Loucy (cell line): ENCODE data around the gene BTRC.

Source experiments
- H2AFZ ChIP-seq: fragments of 200-600 bp; sonication (generic); 2 replicates; pipeline ENCODE4 v1.6.0; 2016; ENCODE audit warnings: antibody characterized with exemption, mild to moderate bottlenecking, low read length, moderate library complexity
- H3F3A ChIP-seq: fragments of 200-600 bp; 2 replicates; pipeline ENCODE4 v1.6.0; 2016; ENCODE audit warnings: antibody characterized with exemption, low read depth, mild to moderate bottlenecking
- H3K27me3 ChIP-seq: fragments of 200-600 bp; sonication (generic); 2 replicates; pipeline ENCODE4 v1.6.1; 2014; ENCODE audit warnings: low read length, mild to moderate bottlenecking; ENCODE audit not compliant: insufficient read depth, poor library complexity, severe bottlenecking
- H3K36me3 ChIP-seq: fragments of 200-600 bp; sonication (generic); 2 replicates; pipeline ENCODE4 v1.6.1; 2016; ENCODE audit warnings: low read length; ENCODE audit not compliant: insufficient read depth
- H3K4me1 ChIP-seq: fragments of 200-600 bp; sonication (generic); 2 replicates; pipeline ENCODE4 v1.5.1; 2014; ENCODE audit warnings: low read length, mild to moderate bottlenecking; ENCODE audit not compliant: insufficient read depth, poor library complexity, severe bottlenecking
- H3K4me2 ChIP-seq: fragments of 200-600 bp; sonication (generic); 2 replicates; pipeline ENCODE4 v1.6.0; 2014; ENCODE audit warnings: antibody characterized with exemption, low read length, low read depth, mild to moderate bottlenecking; ENCODE audit not compliant: poor library complexity, severe bottlenecking
- H3K4me3 ChIP-seq: fragments of 200-600 bp; sonication (generic); 2 replicates; pipeline ENCODE4 v1.5.1; 2014; ENCODE audit warnings: low read length, mild to moderate bottlenecking, mixed read lengths; ENCODE audit not compliant: poor library complexity, severe bottlenecking
- H3K79me2 ChIP-seq: fragments of 200-600 bp; sonication (generic); 2 replicates; pipeline ENCODE4 v1.6.1; 2014; ENCODE audit warnings: low read length; ENCODE audit not compliant: insufficient read depth
- H3K9ac ChIP-seq: fragments of 200-600 bp; sonication (generic); 2 replicates; pipeline ENCODE4 v1.6.0; 2014; ENCODE audit warnings: mild to moderate bottlenecking, low read depth, low read length, moderate library complexity; ENCODE audit not compliant: poor library complexity, severe bottlenecking
- H3K9me2 ChIP-seq: fragments of 200-600 bp; sonication (generic); replicated peaks from 2 replicates; pipeline ENCODE4 v1.6.1; 2016; ENCODE audit warnings: low read depth, low read length, mixed read lengths
- H3K9me3 ChIP-seq: fragments of 200-600 bp; sonication (generic); 2 replicates; pipeline ENCODE4 v1.6.1; 2014; ENCODE audit warnings: mild to moderate bottlenecking, antibody characterized with exemption, low read length, low read depth; ENCODE audit not compliant: insufficient read depth
- H4K20me1 ChIP-seq: fragments of 200-600 bp; sonication (generic); 2 replicates; pipeline ENCODE4 v1.6.0; 2014; ENCODE audit warnings: antibody characterized with exemption, low read length, mild to moderate bottlenecking; ENCODE audit not compliant: insufficient read depth, poor library complexity, severe bottlenecking
- EZH2phosphoT487 ChIP-seq: fragments of 200-600 bp; IDR thresholded peaks from 2 replicates; pipeline ENCODE4 v1.6.1; 2018; ENCODE audit warnings: antibody characterized with exemption, mild to moderate bottlenecking, moderate library complexity, borderline replicate concordance
- TF ChIP-seq, protein P1 (sequence below): fragments of 200-600 bp; sonication (generic); conservative IDR thresholded peaks from 2 replicates; pipeline ENCODE4 v1.5.1; 2014; ENCODE audit warnings: mild to moderate bottlenecking, antibody characterized with exemption, low read length

Gene BTRC

DNA sequence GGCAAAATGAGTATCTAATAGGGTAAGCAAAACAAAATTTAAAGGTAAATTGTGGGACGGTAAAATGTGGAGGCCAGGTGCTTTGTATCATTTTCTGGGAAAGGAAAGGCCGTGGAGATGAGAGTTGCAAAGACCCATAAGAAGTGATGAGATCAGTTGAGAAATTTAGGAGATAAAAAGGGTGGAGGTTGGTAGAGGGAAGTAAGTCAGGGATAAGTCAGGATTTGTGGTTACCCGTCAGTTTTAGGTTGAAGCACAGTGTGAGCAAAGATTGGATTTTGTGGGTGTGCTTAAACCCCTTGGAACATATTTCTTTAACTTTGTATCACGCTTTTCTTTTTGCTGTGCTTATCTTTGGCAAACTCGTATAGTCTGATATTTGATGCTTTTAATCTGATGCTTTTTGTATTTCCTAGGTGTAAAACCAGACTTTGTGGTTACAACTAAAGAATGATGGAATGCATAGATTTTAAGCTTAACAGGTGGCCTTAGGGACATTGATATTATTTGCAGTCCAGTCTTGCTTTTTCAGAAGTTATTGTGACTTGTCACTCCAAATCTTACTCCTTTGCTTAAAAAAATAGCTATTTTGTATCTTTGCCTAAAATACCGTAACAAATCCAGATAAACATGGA, 1.2 kb downstream of the BTRC start:
- H3K9me2 ChIP-seq = no peaks in the 10 kb centered on the region
- H3K4me2 ChIP-seq = peak overlapping the region; percentile 95
- H3K9me3 ChIP-seq = no peaks in the 10 kb centered on the region
- no peaks in the 10 kb centered on the region for H3K36me3 ChIP-seq
- peaks cover 3% of the 10 kb centered on the region for H4K20me1 ChIP-seq
- H3K4me1 ChIP-seq = peaks cover 31% of the 10 kb centered on the region
- H3K4me3 ChIP-seq = peak overlapping the region; percentile 85
- no peak overlapping the region for H2AFZ ChIP-seq
- no peaks in the 10 kb centered on the region for H3K27me3 ChIP-seq
- H3K79me2 ChIP-seq = peaks cover 43% of the 10 kb centered on the region
- H3F3A ChIP-seq = no peaks in the 10 kb centered on the region
- TF ChIP-seq, protein P1, sequence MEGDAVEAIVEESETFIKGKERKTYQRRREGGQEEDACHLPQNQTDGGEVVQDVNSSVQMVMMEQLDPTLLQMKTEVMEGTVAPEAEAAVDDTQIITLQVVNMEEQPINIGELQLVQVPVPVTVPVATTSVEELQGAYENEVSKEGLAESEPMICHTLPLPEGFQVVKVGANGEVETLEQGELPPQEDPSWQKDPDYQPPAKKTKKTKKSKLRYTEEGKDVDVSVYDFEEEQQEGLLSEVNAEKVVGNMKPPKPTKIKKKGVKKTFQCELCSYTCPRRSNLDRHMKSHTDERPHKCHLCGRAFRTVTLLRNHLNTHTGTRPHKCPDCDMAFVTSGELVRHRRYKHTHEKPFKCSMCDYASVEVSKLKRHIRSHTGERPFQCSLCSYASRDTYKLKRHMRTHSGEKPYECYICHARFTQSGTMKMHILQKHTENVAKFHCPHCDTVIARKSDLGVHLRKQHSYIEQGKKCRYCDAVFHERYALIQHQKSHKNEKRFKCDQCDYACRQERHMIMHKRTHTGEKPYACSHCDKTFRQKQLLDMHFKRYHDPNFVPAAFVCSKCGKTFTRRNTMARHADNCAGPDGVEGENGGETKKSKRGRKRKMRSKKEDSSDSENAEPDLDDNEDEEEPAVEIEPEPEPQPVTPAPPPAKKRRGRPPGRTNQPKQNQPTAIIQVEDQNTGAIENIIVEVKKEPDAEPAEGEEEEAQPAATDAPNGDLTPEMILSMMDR = no peak
- TF ChIP-seq EZH2phosphoT487 = no peak
- peak overlapping the region; percentile 78 for H3K9ac ChIP-seq

DNA sequence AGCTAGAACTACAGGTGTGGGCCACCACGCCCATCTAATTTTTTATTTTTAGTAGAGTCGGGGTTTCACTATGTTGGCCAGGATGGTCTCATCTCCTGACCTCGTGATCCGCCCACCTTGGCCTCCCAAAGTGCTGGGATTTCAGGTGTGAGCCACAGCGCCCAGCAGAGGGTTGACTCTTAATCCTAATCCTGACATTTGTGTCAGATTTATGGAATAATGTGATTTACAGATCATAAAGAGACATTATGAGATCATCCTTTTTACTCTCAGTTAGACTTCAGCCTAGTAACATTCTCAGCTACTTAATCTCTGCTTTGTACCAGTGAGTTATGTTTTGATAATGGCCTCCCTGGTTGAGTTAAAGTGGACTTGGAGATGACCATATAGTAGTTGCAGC, 2.2 kb downstream of the BTRC start:
- no peak for TF ChIP-seq EZH2phosphoT487
- TF ChIP-seq, protein P1 = no peak
- no peak overlapping the region for H3K9ac ChIP-seq
- H3K27me3 ChIP-seq = no peaks in the 10 kb centered on the region
- no peaks in the 10 kb centered on the region for H3F3A ChIP-seq
- H2AFZ ChIP-seq = no peak overlapping the region
- H3K4me1 ChIP-seq = peaks cover 31% of the 10 kb centered on the region
- H3K9me3 ChIP-seq = no peaks in the 10 kb centered on the region
- H3K4me3 ChIP-seq = no peak overlapping the region
- peaks cover 51% of the 10 kb centered on the region for H3K79me2 ChIP-seq
- H4K20me1 ChIP-seq = peaks cover 3% of the 10 kb centered on the region
- H3K36me3 ChIP-seq = no peaks in the 10 kb centered on the region
- H3K4me2 ChIP-seq = peak overlapping the region; percentile 95
- H3K9me2 ChIP-seq = no peaks in the 10 kb centered on the region

DNA sequence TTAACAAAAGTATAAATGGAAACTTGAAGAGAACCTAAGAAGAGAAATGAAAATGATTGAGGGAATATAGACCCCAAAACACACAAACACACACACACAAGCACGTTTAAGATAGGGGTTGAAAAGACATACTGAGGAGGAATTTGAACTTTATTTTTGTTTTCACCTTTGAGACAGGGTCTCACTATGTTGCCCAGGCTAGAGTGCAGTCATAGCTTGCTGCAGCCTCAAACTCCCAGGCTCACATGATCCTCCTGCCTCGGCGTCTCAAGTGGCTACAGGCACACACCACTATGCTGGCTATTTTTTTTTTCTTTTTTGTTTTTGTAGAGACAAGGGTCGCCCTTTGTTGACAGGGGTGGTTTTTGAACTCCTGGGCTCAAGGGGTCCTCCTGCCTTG, 4.0 kb downstream of the BTRC start:
- no peaks in the 10 kb centered on the region for H3F3A ChIP-seq
- H3K4me1 ChIP-seq = peaks cover 31% of the 10 kb centered on the region
- H3K4me3 ChIP-seq = no peak overlapping the region
- peaks cover 64% of the 10 kb centered on the region for H3K79me2 ChIP-seq
- no peak overlapping the region for H2AFZ ChIP-seq
- TF ChIP-seq EZH2phosphoT487 = no peak
- TF ChIP-seq, protein P1 = no peak
- H3K36me3 ChIP-seq = no peaks in the 10 kb centered on the region
- no peaks in the 10 kb centered on the region for H3K27me3 ChIP-seq
- H3K4me2 ChIP-seq = no peak overlapping the region
- H3K9me2 ChIP-seq = no peaks in the 10 kb centered on the region
- no peak overlapping the region for H3K9ac ChIP-seq
- H4K20me1 ChIP-seq = peaks cover 3% of the 10 kb centered on the region
- H3K9me3 ChIP-seq = no peaks in the 10 kb centered on the region
